Trophoblast cell (in vitro differentiated cells and primary cell): ENCODE data around the gene CGGBP1.

ENCODE experiments used
- DNase-seq, 2 donors: peaks; one replicate each; pipeline ENCODE4 v3.0.0-alpha.2; 2016
- H2AFZ ChIP-seq: 2 replicates; pipeline ENCODE4 v1.6.1; 2013; ENCODE audit warnings: low read length, moderate library complexity, mild to moderate bottlenecking; ENCODE audit not compliant: insufficient read depth, poor library complexity
- H2AK5ac ChIP-seq: 2 replicates; pipeline ENCODE4 v1.6.1; 2013; ENCODE audit warnings: mild to moderate bottlenecking, low read length
- H2BK120ac ChIP-seq: 2 replicates; pipeline ENCODE4 v1.6.1; 2013; ENCODE audit warnings: low read length, mild to moderate bottlenecking, moderate library complexity; ENCODE audit not compliant: insufficient read depth, poor library complexity
- H2BK12ac ChIP-seq: 2 replicates; pipeline ENCODE4 v1.6.1; 2013; ENCODE audit warnings: mild to moderate bottlenecking, low read length, moderate library complexity
- H2BK5ac ChIP-seq: 2 replicates; pipeline ENCODE4 v1.6.1; 2013; ENCODE audit warnings: low read length, low read depth, moderate library complexity, mild to moderate bottlenecking; ENCODE audit not compliant: poor library complexity
- H3K14ac ChIP-seq: 2 replicates; pipeline ENCODE4 v1.6.1; 2013; ENCODE audit warnings: mild to moderate bottlenecking, low read length
- H3K18ac ChIP-seq: 2 replicates; pipeline ENCODE4 v1.6.1; 2013; ENCODE audit warnings: mild to moderate bottlenecking, low read length
- H3K23ac ChIP-seq: 2 replicates; pipeline ENCODE4 v1.6.1; 2013; ENCODE audit warnings: low read length
- H3K27ac ChIP-seq: 2 replicates; pipeline ENCODE4 v1.5.1; 2013; ENCODE audit warnings: low read depth, mild to moderate bottlenecking, inconsistent platforms, low read length, moderate library complexity
- H3K27me3 ChIP-seq: 2 replicates; pipeline ENCODE4 v1.6.1; 2013; ENCODE audit warnings: inconsistent platforms, mild to moderate bottlenecking, low read length, moderate library complexity; ENCODE audit not compliant: insufficient read depth
- H3K36me3 ChIP-seq, 2 experiments: 1 replicate in 1 of 2; 2 replicates in 1 of 2; pipeline ENCODE4 v1.6.1; 2013; ENCODE audit warnings: low read length in 2 of 2, mild to moderate bottlenecking in 2 of 2, moderate library complexity in 1 of 2; ENCODE audit not compliant: insufficient read depth in 2 of 2, control insufficient read depth in 1 of 2
- H3K4ac ChIP-seq: 2 replicates; pipeline ENCODE4 v1.6.1; 2013; ENCODE audit warnings: low read depth, mild to moderate bottlenecking, low read length, moderate library complexity
- H3K4me1 ChIP-seq, 2 experiments: 1 replicate in 1 of 2; 2 replicates in 1 of 2; pipeline ENCODE4 v1.6.1; 2013; ENCODE audit warnings: low read length in 2 of 2, mild to moderate bottlenecking in 2 of 2, moderate library complexity in 1 of 2; ENCODE audit not compliant: insufficient read depth in 2 of 2, control insufficient read depth in 1 of 2
- H3K4me2 ChIP-seq: 2 replicates; pipeline ENCODE4 v1.6.1; 2013; ENCODE audit warnings: inconsistent platforms, mild to moderate bottlenecking, low read length, moderate library complexity
- H3K4me3 ChIP-seq: 2 replicates; pipeline ENCODE4 v1.5.1; 2013; ENCODE audit warnings: mild to moderate bottlenecking, low read depth, low read length, inconsistent platforms
- H3K79me1 ChIP-seq: one replicate; pipeline ENCODE4 v1.6.1; 2013; ENCODE audit warnings: low read length
- H3K79me2 ChIP-seq: 2 replicates; pipeline ENCODE4 v1.6.1; 2013; ENCODE audit warnings: low read length, mild to moderate bottlenecking; ENCODE audit not compliant: control insufficient read depth, insufficient read depth, poor library complexity
- H3K9ac ChIP-seq: 2 replicates; pipeline ENCODE4 v1.6.1; 2013; ENCODE audit warnings: mild to moderate bottlenecking, low read length
- H3K9me3 ChIP-seq: 2 replicates; pipeline ENCODE4 v1.6.1; 2013; ENCODE audit warnings: low read depth, mild to moderate bottlenecking, control low read depth, inconsistent platforms, low read length; ENCODE audit not compliant: insufficient read depth
- H4K12ac ChIP-seq: 2 replicates; pipeline ENCODE4 v1.6.1; 2013; ENCODE audit warnings: low read depth, mild to moderate bottlenecking, low read length, moderate library complexity
- H4K8ac ChIP-seq: 2 replicates; pipeline ENCODE4 v1.6.1; 2013; ENCODE audit warnings: low read depth, mild to moderate bottlenecking, low read length, moderate library complexity
- H4K91ac ChIP-seq: one replicate; pipeline ENCODE4 v1.6.1; 2013; ENCODE audit warnings: low read depth, mild to moderate bottlenecking, low read length, moderate library complexity
- WGBS: extraction: QIAGEN DNeasy Blood & Tissue Kit; methylation state at CpG from one replicate; pipeline ENCODE4 v1.1.7; 2013; ENCODE audit warnings: missing lambda C conversion rate; ENCODE audit not compliant: insufficient read length, insufficient coverage; ENCODE audit errors: extremely low coverage; 5-methylcytosine and 5-hydroxymethylcytosine counted together

The CGGBP1 gene

DNA sequence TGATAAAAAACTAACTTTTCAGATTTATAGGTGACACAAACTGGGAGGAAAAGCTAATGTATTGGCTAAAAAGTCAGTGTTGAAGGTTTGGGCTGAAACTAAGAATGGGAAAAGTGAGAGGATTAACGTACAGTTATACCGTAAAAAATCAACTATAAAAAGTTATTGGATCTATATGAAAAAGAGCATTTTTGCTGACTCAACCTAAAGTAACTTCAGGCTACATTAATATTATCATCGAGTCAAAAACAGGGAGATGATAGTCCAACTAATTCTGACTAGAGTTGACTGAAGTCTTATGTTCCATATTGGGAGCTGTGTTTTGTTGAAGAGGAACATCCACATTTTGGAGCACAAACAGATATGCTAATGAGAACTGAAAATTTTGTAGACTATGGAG, 20.1 kb upstream of the CGGBP1 start:
- no peak overlapping the region for H3K9ac ChIP-seq
- WGBS = no CpG with 5 or more reads among the region's 3 CpGs
- H3K23ac ChIP-seq = no peak overlapping the region
- no peaks in the 10 kb centered on the region for H3K9me3 ChIP-seq
- no peak for DNase-seq
- no peak overlapping the region for H2BK5ac ChIP-seq
- H3K27me3 ChIP-seq = no peaks in the 10 kb centered on the region
- no peak overlapping the region for H2BK12ac ChIP-seq
- H3K4me2 ChIP-seq = no peak overlapping the region
- H3K79me2 ChIP-seq = no peaks in the 10 kb centered on the region
- H3K36me3 ChIP-seq = no peaks in the 10 kb centered on the region
- no peak overlapping the region for H3K4ac ChIP-seq
- no peak overlapping the region for H2BK120ac ChIP-seq
- no peak overlapping the region for H4K91ac ChIP-seq
- H4K12ac ChIP-seq = no peak overlapping the region
- H3K14ac ChIP-seq = no peak overlapping the region
- no peak overlapping the region for H3K4me3 ChIP-seq
- no peak overlapping the region for H2AK5ac ChIP-seq
- no peak overlapping the region for H3K18ac ChIP-seq
- no peak overlapping the region for H4K8ac ChIP-seq
- H3K79me1 ChIP-seq = no peaks in the 10 kb centered on the region
- no peaks in the 10 kb centered on the region for H3K4me1 ChIP-seq
- H3K27ac ChIP-seq = no peak overlapping the region
- H2AFZ ChIP-seq = no peak overlapping the region

DNA sequence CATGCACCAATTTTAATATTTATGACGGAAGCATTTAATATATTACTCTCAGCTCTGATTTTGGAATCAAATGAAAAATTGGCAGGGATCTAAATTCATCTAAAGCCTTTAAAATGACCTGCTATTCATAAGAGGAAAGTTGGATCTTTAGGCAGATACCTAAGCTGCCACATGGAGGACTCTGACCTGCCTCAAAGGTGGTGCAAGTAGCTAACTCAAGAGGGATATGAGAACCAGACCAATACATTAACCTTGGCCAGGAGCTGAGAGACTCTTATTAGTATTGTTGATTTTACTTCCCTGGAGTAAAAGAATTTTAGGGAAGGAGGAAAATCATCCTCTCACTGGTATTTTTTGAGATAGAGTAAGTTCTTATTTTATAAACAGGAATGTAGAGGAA, 17.9 kb upstream of the CGGBP1 start:
- H4K12ac ChIP-seq = no peak overlapping the region
- H3K4me3 ChIP-seq = no peak overlapping the region
- no peak for DNase-seq
- H3K27ac ChIP-seq = no peak overlapping the region
- no peak overlapping the region for H3K23ac ChIP-seq
- H3K79me1 ChIP-seq = no peaks in the 10 kb centered on the region
- H3K14ac ChIP-seq = no peak overlapping the region
- H3K36me3 ChIP-seq = no peaks in the 10 kb centered on the region
- no peak overlapping the region for H3K9ac ChIP-seq
- H3K9me3 ChIP-seq = no peaks in the 10 kb centered on the region
- H3K4me1 ChIP-seq = no peaks in the 10 kb centered on the region
- no peak overlapping the region for H3K4me2 ChIP-seq
- no peak overlapping the region for H3K18ac ChIP-seq
- no peak overlapping the region for H3K4ac ChIP-seq
- H2AFZ ChIP-seq = no peak overlapping the region
- no peak overlapping the region for H4K8ac ChIP-seq
- H3K27me3 ChIP-seq = no peaks in the 10 kb centered on the region
- H2BK5ac ChIP-seq = no peak overlapping the region
- H2BK12ac ChIP-seq = no peak overlapping the region
- no peak overlapping the region for H2BK120ac ChIP-seq
- no peak overlapping the region for H4K91ac ChIP-seq
- H3K79me2 ChIP-seq = no peaks in the 10 kb centered on the region
- H2AK5ac ChIP-seq = no peak overlapping the region
- no CpG with 5 or more reads among the region's 1 CpG for WGBS

DNA sequence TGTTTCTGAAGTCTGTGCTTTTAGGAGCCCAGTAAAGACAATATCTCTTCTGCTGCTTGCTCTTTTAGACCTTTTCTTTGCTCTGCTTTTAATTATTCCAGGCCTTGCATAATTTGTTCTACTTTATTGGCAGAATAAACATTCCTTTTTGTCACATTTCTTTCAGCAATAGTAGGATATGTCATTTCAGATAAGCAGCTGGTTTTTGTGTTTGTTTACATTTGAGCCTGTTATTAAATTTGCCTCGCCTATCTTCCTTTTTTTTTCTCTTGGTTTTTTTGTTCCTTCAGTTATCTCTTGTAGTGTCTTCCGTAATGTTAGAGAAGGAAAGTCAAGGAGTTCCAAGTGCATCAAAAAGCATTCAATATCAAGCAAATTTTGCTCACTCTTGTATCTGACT, 16.7 kb upstream of the CGGBP1 start:
- no peak overlapping the region for H2BK120ac ChIP-seq
- no peak overlapping the region for H4K12ac ChIP-seq
- no peak overlapping the region for H3K4ac ChIP-seq
- no CpG with 5 or more reads among the region's 2 CpGs for WGBS
- no peak for DNase-seq
- no peak overlapping the region for H3K23ac ChIP-seq
- no peak overlapping the region for H3K9ac ChIP-seq
- no peaks in the 10 kb centered on the region for H3K79me1 ChIP-seq
- H3K18ac ChIP-seq = no peak overlapping the region
- H3K27me3 ChIP-seq = no peaks in the 10 kb centered on the region
- no peak overlapping the region for H2BK12ac ChIP-seq
- no peak overlapping the region for H2BK5ac ChIP-seq
- no peak overlapping the region for H2AK5ac ChIP-seq
- no peak overlapping the region for H4K91ac ChIP-seq
- no peaks in the 10 kb centered on the region for H3K36me3 ChIP-seq
- H3K14ac ChIP-seq = no peak overlapping the region
- no peak overlapping the region for H4K8ac ChIP-seq
- H3K27ac ChIP-seq = no peak overlapping the region
- no peak overlapping the region for H3K4me3 ChIP-seq
- H3K9me3 ChIP-seq = no peaks in the 10 kb centered on the region
- no peaks in the 10 kb centered on the region for H3K79me2 ChIP-seq
- no peak overlapping the region for H3K4me2 ChIP-seq
- H2AFZ ChIP-seq = no peak overlapping the region
- no peaks in the 10 kb centered on the region for H3K4me1 ChIP-seq

DNA sequence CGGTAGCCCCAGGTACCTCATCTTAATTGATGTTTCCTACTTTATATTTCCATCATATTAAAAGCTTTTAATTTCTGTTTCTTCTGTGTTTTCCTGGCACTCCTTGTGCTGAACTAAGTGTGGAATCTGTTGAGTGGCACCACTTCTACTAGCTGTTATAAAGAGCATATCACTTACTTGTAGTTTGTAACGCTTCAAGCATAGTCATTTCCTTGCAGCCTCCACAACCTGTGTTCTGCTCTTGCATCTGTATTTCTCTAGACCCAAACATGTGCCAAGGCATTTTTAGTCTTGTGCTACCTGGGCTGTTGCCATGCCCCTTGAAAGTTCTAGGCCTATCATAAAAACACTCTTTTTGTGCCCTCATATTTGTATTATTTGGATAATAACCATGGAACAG, 16.3 kb upstream of the CGGBP1 start:
- no peak for DNase-seq
- Histone ChIP-seq H3K4me1 (no peaks in the 10 kb centered on the region), H2BK5ac (no peak overlapping the region), H3K27me3 (no peaks in the 10 kb centered on the region), H2AFZ (no peak overlapping the region), H3K27ac (no peak overlapping the region), H3K4ac (no peak overlapping the region), H4K12ac (no peak overlapping the region), H3K4me3 (no peak overlapping the region), H3K9me3 (no peaks in the 10 kb centered on the region), H3K4me2 (no peak overlapping the region), H3K79me2 (no peaks in the 10 kb centered on the region), H2AK5ac (no peak overlapping the region), H2BK120ac (no peak overlapping the region), H3K79me1 (no peaks in the 10 kb centered on the region), H4K8ac (no peak overlapping the region), H3K18ac (no peak overlapping the region), H3K9ac (no peak overlapping the region), H2BK12ac (no peak overlapping the region), H4K91ac (no peak overlapping the region), H3K14ac (no peak overlapping the region), H3K36me3 (no peaks in the 10 kb centered on the region), H3K23ac (no peak overlapping the region)
- no CpG with 5 or more reads among the region's 2 CpGs for WGBS
